Stomach (tissue), 9 donors: Measurements from ENCODE around the gene LSAMP. TPM values are rescaled to one million over a fixed set of nuclear protein-coding genes. Genes with fewer than 3 reads are reported as not detected.

Experiments used
- DNase-seq, 2 donors: peaks; one replicate each; pipeline versions ENCODE4 v3.0.0 to v3.0.0-alpha.2; 2013 to 2019
- H3K27ac ChIP-seq, 5 donors: fragments of 200-600 bp in 4 of 5; sonication (generic) in 4 of 5; one replicate each; pipeline ENCODE4 v1.5.1; 2013 to 2019; ENCODE audit warnings: mild to moderate bottlenecking in 1 of 5, moderate library complexity in 1 of 5
- H3K27me3 ChIP-seq, 3 donors: fragments of 200-600 bp; sonication (generic); one replicate each; pipeline ENCODE4 v1.5.1; 2017 to 2019; ENCODE audit warnings: mixed run types in 1 of 3
- H3K36me3 ChIP-seq, 4 donors: fragments of 200-600 bp; sonication (generic); 1 replicate in 3 of 4; 2 replicates in 1 of 4; pipeline ENCODE4 v1.5.1; 2016 to 2019
- H3K4me1 ChIP-seq, 4 donors: fragments of 200-600 bp; sonication (generic); one replicate each; pipeline ENCODE4 v1.5.1; 2016 to 2019
- H3K4me3 ChIP-seq, 4 donors: fragments of 200-600 bp; sonication (generic) in 3 of 4; one replicate each; pipeline ENCODE4 v1.5.1; 2016 to 2019; ENCODE audit warnings: mild to moderate bottlenecking in 1 of 4
- H3K9me3 ChIP-seq, 4 donors: fragments of 200-600 bp; sonication (generic); one replicate each; pipeline ENCODE4 v1.5.1; 2016 to 2019
- CTCF ChIP-seq, 7 experiments: fragments of 450-650 bp in 4 of 7; fragments of 200-600 bp in 3 of 7; sonication (generic) in 3 of 7; IDR thresholded peaks; one replicate each; pipeline ENCODE4 v1.5.1; 2016 to 2019; ENCODE audit warnings: antibody characterized with exemption in 7 of 7, control low read depth in 2 of 7, mild to moderate bottlenecking in 1 of 7
- EP300 ChIP-seq: sonication (generic); formaldehyde crosslinking; IDR thresholded peaks from one replicate; pipeline ENCODE4 v1.6.1; 2017; ENCODE audit warnings: antibody characterized with exemption
- POLR2A ChIP-seq, 4 donors: fragments of 450-650 bp; IDR thresholded peaks; one replicate each; pipeline ENCODE4 v1.6.1; 2016; ENCODE audit warnings: antibody characterized with exemption in 4 of 4, control low read depth in 2 of 4, mild to moderate bottlenecking in 1 of 4, moderate library complexity in 1 of 4
- POLR2AphosphoS5 ChIP-seq, 3 donors: sonication (generic); formaldehyde crosslinking; IDR thresholded peaks; one replicate each; pipeline ENCODE4 v1.6.1; 2016; ENCODE audit warnings: antibody characterized with exemption in 3 of 3
- WGBS, 5 donors: extraction: QIAGEN DNeasy Blood & Tissue Kit in 3 of 5; methylation state at CpG; one replicate each; pipeline versions ENCODE4 v1.1.5 to v1.1.7; 2013 to 2018; 5-methylcytosine and 5-hydroxymethylcytosine counted together
- intact Hi-C: fragments of 100-400 bp; cut with DNase I; formaldehyde crosslinking; loops from one replicate; pipeline ENCODE4 v1.15.1; 2023; ENCODE audit warnings: low total_unique reads
- polyA plus RNA-seq, 3 donors: library from polyadenylated mRNA; stranded (reverse); fragments of 200-250 nt; gene quantifications; one replicate each; pipeline ENCODE4 v1.2.3, GENCODE V29; 2013
- total RNA-seq, 5 donors: library from RNA; depleted of rRNA; stranded (reverse); fragments of >200 nt; gene quantifications; one replicate each; pipeline versions ENCODE4 v1.1.0 to v1.2.3, GENCODE V29; 2014 to 2016
- donor health status: healthy with polysubstance abuse.
- donor health status: Bipolar disorder and iron deficiency.
- donor health status: healthy.

LSAMP gene
- total and polyA plus RNA-seq, 8 donors = 1.1 to 20.7 (median 1.7) TPM

- Histone ChIP-seq H3K27ac (no peak overlapping the region), H3K36me3 (no peaks in the 10 kb centered on the region), H3K9me3 (no peaks in the 10 kb centered on the region), H3K4me3 (no peak overlapping the region), H3K4me1 (no peaks in the 10 kb centered on the region), H3K27me3 (no peaks in the 10 kb centered on the region)
- DNase-seq = no peak
- TF ChIP-seq EP300 = no peak
- no peak for TF ChIP-seq POLR2A (IDR thresholded peaks at IDR 0.05)
- intact Hi-C loops = no loop called here
- WGBS, 5 donors = 43 to 66% (median 55%) methylated on average over 1 of the region's 1 CpG
These were observed 672.3 kb downstream of the LSAMP start for GRCh38 chr3:115772951-115773350.

- no peak overlapping the region for H3K4me3 ChIP-seq
- no peaks in the 10 kb centered on the region for H3K9me3 ChIP-seq
- H3K4me1 ChIP-seq = no peaks in the 10 kb centered on the region
- H3K36me3 ChIP-seq = no peaks in the 10 kb centered on the region
- H3K27me3 ChIP-seq = no peaks in the 10 kb centered on the region
- no peak for DNase-seq
- H3K27ac ChIP-seq = no peak overlapping the region
- TF ChIP-seq POLR2AphosphoS5 (IDR thresholded peaks at IDR 0.05) (no peak), POLR2A (IDR thresholded peaks at IDR 0.05) (no peak), CTCF (IDR thresholded peaks at IDR 0.05) (no peak), EP300 (no peak)
- WGBS, 5 donors = 66 to 77% (median 71%) methylated on average over 3 of the region's 3 CpGs
- intact Hi-C loops = no loop called here
These were observed 676.6 kb downstream of the LSAMP start for GRCh38 chr3:115768661-115769060.

GRCh38 chr3:115766587-115767482, 678.5 kb downstream of the LSAMP start:
- Histone ChIP-seq H3K4me3 (no peak overlapping the region), H3K4me1 (no peaks in the 10 kb centered on the region), H3K9me3 (no peaks in the 10 kb centered on the region), H3K36me3 (no peaks in the 10 kb centered on the region), H3K27ac (no peak overlapping the region), H3K27me3 (no peaks in the 10 kb centered on the region)
- DNase-seq = no peak
- TF ChIP-seq EP300 (no peak), CTCF (IDR thresholded peaks at IDR 0.05) (no peak), POLR2A (IDR thresholded peaks at IDR 0.05) (no peak)
- WGBS, 5 donors = 70 to 82% (median 74%) methylated on average over 6 of the region's 6 CpGs
- intact Hi-C loops = no loop called here

GRCh38 chr3:115761927-115762305, 683.4 kb downstream of the LSAMP start:
- no peaks in the 10 kb centered on the region for H3K27me3 ChIP-seq
- no peak overlapping the region for H3K27ac ChIP-seq
- TF ChIP-seq CTCF (IDR thresholded peaks at IDR 0.05) = no peak
- no peak for TF ChIP-seq POLR2AphosphoS5 (IDR thresholded peaks at IDR 0.05)
- no peak for TF ChIP-seq POLR2A (IDR thresholded peaks at IDR 0.05)
- no peak for TF ChIP-seq EP300
- no peaks in the 10 kb centered on the region for H3K9me3 ChIP-seq
- H3K36me3 ChIP-seq = no peaks in the 10 kb centered on the region
- H3K4me1 ChIP-seq = no peaks in the 10 kb centered on the region
- DNase-seq = no peak
- H3K4me3 ChIP-seq = no peak overlapping the region
- intact Hi-C loops = no loop called here

- Histone ChIP-seq H3K27me3 (no peaks in the 10 kb centered on the region), H3K4me1 (no peaks in the 10 kb centered on the region), H3K36me3 (no peaks in the 10 kb centered on the region), H3K27ac (no peak overlapping the region), H3K4me3 (no peak overlapping the region), H3K9me3 (no peaks in the 10 kb centered on the region)
- 76 to 89% (median 82%) methylated on average over 3 of the region's 3 CpGs for WGBS, 5 donors
- DNase-seq = peak in 1 of 2 donors; percentile 4
- TF ChIP-seq EP300 (no peak), CTCF (IDR thresholded peaks at IDR 0.05) (no peak), POLR2A (IDR thresholded peaks at IDR 0.05) (no peak), POLR2AphosphoS5 (IDR thresholded peaks at IDR 0.05) (no peak)
- intact Hi-C loops = no loop called here
These were observed 684.6 kb downstream of the LSAMP start for GRCh38 chr3:115760716-115761115.
